ENCODE data around the gene CHN2. TPM values are rescaled to one million over a fixed set of nuclear protein-coding genes. Genes with fewer than 3 reads are reported as not detected.

The CHN2 gene
- total RNA-seq (0.86 and 2.9 TPM in 2 replicates), polyA plus RNA-seq (0.74 and 1.4 TPM in 2 replicates), polyA minus RNA-seq (0.93 and 1.8 TPM in 2 replicates)
- total RNA-seq (2013), result 1.7 TPM

- Histone ChIP-seq H3K9ac (ENCODE audit: low read length) (peak within 1 kb of the TSS; percentile 65), H3K27me3 (replicated peaks in 1 of 4; ENCODE audit: control extremely low read depth in 1 of 4, control insufficient read depth in 3 of 4, insufficient read depth in 4 of 4, low read length in 3 of 4) (peaks cover 0 to 34% (median 27%) of the 10 kb centered on the region in 4 experiments), H3K9me3 (ENCODE audit: control extremely low read depth in 1 of 3, control insufficient read depth in 2 of 3, insufficient read depth in 1 of 3, low read length in 2 of 3) (no peaks in the 10 kb centered on the region), H3K4me1 (ENCODE audit: control insufficient read depth in 2 of 2, insufficient read depth in 2 of 2, low read length in 2 of 2) (peaks cover 17 to 21% of the 10 kb centered on the region in 2 donors), H3K4me2 (replicated peaks; ENCODE audit: low read depth, low read length, poor library complexity, severe bottlenecking) (peak within 1 kb of the TSS; percentile 83), H3K79me2 (ENCODE audit: control insufficient read depth, insufficient read depth, low read length) (no peaks in the 10 kb centered on the region), H3K36me3 (replicated peaks in 1 of 2; ENCODE audit: control extremely low read depth in 1 of 2, control insufficient read depth in 1 of 2, extremely low read depth in 1 of 2, insufficient read depth in 2 of 2, low read length in 1 of 2) (no peaks in the 10 kb centered on the region), H3K4me3 (ENCODE audit: control extremely low read depth in 1 of 5, extremely low read depth in 1 of 5, insufficient read depth in 1 of 5, low read depth in 2 of 5, low read length in 4 of 5) (peak within 1 kb of the TSS; percentile 38 to 58 (median 53)), H4K20me1 (ENCODE audit: control insufficient read depth, insufficient read depth, low read length, poor library complexity, severe bottlenecking) (no peaks in the 10 kb centered on the region), H2AFZ (ENCODE audit: insufficient read depth, low read depth, low read length, poor library complexity, severe bottlenecking) (peak within 1 kb of the TSS; percentile 68), H3K27ac (ENCODE audit: low read length in 2 of 2) (no peak within 1 kb of the TSS)
- peaks cover 55% of the 10 kb centered on the region for H3K27me3 Mint-ChIP-seq
- H3K9me3 Mint-ChIP-seq (ENCODE audit: insufficient read depth), result no peaks in the 10 kb centered on the region
- ATAC-seq (ENCODE audit: low read depth) (peak; percentile 57), DNase-seq (peak; percentile 50)
- no peak within 1 kb of the TSS for H3K27ac Mint-ChIP-seq
- TF ChIP-seq CTCF (IDR thresholded peaks at IDR 0.05), result no peak
- TF ChIP-seq EZH2 (IDR thresholded peaks at IDR 0.05; ENCODE audit: borderline replicate concordance, insufficient read depth, low read depth, low read length, poor library complexity, severe bottlenecking), result no peak
- POLR2A ChIA-PET, result no interaction called here
- H3K4me3 Mint-ChIP-seq, result peak within 1 kb of the TSS; percentile 88
- intact Hi-C loops (cut with micrococcal nuclease), result no loop called here
- 1% methylated on average over 89 of the region's 89 CpGs for WGBS (ENCODE audit: insufficient coverage)
- H3K4me1 Mint-ChIP-seq, result peaks cover 16% of the 10 kb centered on the region
- CTCF ChIA-PET, result interaction anchor here (0.9 kb wide), 1 partner anchor 39 kb away, joined by 3 read pairs; no protein-coding TSS in a partner anchor
These were observed at the start of gene CHN2 for GRCh38 chr7:29194594-29195427. CHN2 (plus strand) TSS chr7:29194775.

- intact Hi-C loops (cut with micrococcal nuclease), result no loop called here
- Histone ChIP-seq H3K4me2 (replicated peaks; ENCODE audit: low read depth, low read length, poor library complexity, severe bottlenecking) (no peak overlapping the region), H3K4me1 (ENCODE audit: control insufficient read depth in 2 of 2, insufficient read depth in 2 of 2, low read length in 2 of 2) (no peaks in the 10 kb centered on the region), H3K36me3 (replicated peaks in 1 of 2; ENCODE audit: control extremely low read depth in 1 of 2, control insufficient read depth in 1 of 2, extremely low read depth in 1 of 2, insufficient read depth in 2 of 2, low read length in 1 of 2) (no peaks in the 10 kb centered on the region), H4K20me1 (ENCODE audit: control insufficient read depth, insufficient read depth, low read length, poor library complexity, severe bottlenecking) (no peaks in the 10 kb centered on the region), H3K9ac (ENCODE audit: low read length) (no peak overlapping the region), H3K27me3 (replicated peaks in 1 of 4; ENCODE audit: control extremely low read depth in 1 of 4, control insufficient read depth in 3 of 4, insufficient read depth in 4 of 4, low read length in 3 of 4) (peaks cover 0 to 29% (median 14%) of the 10 kb centered on the region in 4 experiments), H3K9me3 (ENCODE audit: control extremely low read depth in 1 of 3, control insufficient read depth in 2 of 3, insufficient read depth in 1 of 3, low read length in 2 of 3) (no peaks in the 10 kb centered on the region), H3K4me3 (ENCODE audit: control extremely low read depth in 1 of 5, extremely low read depth in 1 of 5, insufficient read depth in 1 of 5, low read depth in 2 of 5, low read length in 4 of 5) (no peak overlapping the region), H3K79me2 (ENCODE audit: control insufficient read depth, insufficient read depth, low read length) (no peaks in the 10 kb centered on the region), H2AFZ (ENCODE audit: insufficient read depth, low read depth, low read length, poor library complexity, severe bottlenecking) (no peak overlapping the region), H3K27ac (ENCODE audit: low read length in 2 of 2) (no peak overlapping the region)
- WGBS (ENCODE audit: insufficient coverage), result 0% methylated on average over 1 of the region's 8 CpGs
- ChIA-PET POLR2A (no interaction called here), CTCF (no interaction called here)
- ATAC-seq (ENCODE audit: low read depth), result no peak
- no peak overlapping the region for H3K4me3 Mint-ChIP-seq
- no peaks in the 10 kb centered on the region for H3K9me3 Mint-ChIP-seq (ENCODE audit: insufficient read depth)
- peaks cover 8% of the 10 kb centered on the region for H3K4me1 Mint-ChIP-seq
- TF ChIP-seq EZH2 (IDR thresholded peaks at IDR 0.05; ENCODE audit: borderline replicate concordance, insufficient read depth, low read depth, low read length, poor library complexity, severe bottlenecking) (no peak), CTCF (IDR thresholded peaks at IDR 0.05) (no peak)
- H3K27me3 Mint-ChIP-seq, result peaks cover 62% of the 10 kb centered on the region
- no peak for DNase-seq
- H3K27ac Mint-ChIP-seq, result no peak overlapping the region
These were observed 49.0 kb upstream of the CHN2 start for GRCh38 chr7:29145553-29146056.

Data from B cell (primary cell).